BLaER1 (cell line): Measurements from ENCODE around the gene PSMB10.

Experiments
- H3K27ac ChIP-seq: shearing (Covaris generic); formaldehyde crosslinking; 2 replicates; pipeline ENCODE4 v1.8.1; 2022
- H3K27me3 ChIP-seq: shearing (Covaris generic); formaldehyde crosslinking; 2 replicates; pipeline ENCODE4 v1.8.1; 2022
- H3K36me3 ChIP-seq: shearing (Covaris generic); formaldehyde crosslinking; 2 replicates; pipeline ENCODE4 v1.8.1; 2022
- H3K4me1 ChIP-seq: shearing (Covaris generic); formaldehyde crosslinking; 2 replicates; pipeline ENCODE4 v1.8.1; 2022
- H3K4me2 ChIP-seq: shearing (Covaris generic); formaldehyde crosslinking; 2 replicates; pipeline ENCODE4 v1.8.1; 2022
- H3K4me3 ChIP-seq: shearing (Covaris generic); formaldehyde crosslinking; 2 replicates; pipeline ENCODE4 v1.8.1; 2022
- H3K9ac ChIP-seq: shearing (Covaris generic); formaldehyde crosslinking; 2 replicates; pipeline ENCODE4 v1.8.1; 2022
- H3K9me3 ChIP-seq: shearing (Covaris generic); formaldehyde crosslinking; 2 replicates; pipeline ENCODE4 v1.8.1; 2022
- H4K20me1 ChIP-seq: shearing (Covaris generic); formaldehyde crosslinking; 2 replicates; pipeline ENCODE4 v1.8.1; 2022
- Cebpa-rat ChIP-seq: shearing (Covaris generic); IDR thresholded peaks from 2 replicates; pipeline ENCODE4 v1.8.1; 2022

Gene PSMB10

GRCh38 chr16:67963662-67964321 lies 27.1 kb upstream of the PSMB10 start:
- peaks cover 36% of the 10 kb centered on the region; the same call in 1 of the 2 replicates for H4K20me1 ChIP-seq
- H3K4me2 ChIP-seq: no peak overlapping the region

GRCh38 chr16:67963292-67963661 lies 26.6 kb upstream of the PSMB10 start:
- Histone ChIP-seq H3K4me3 (no peak overlapping the region), H3K9me3 (no peaks in the 10 kb centered on the region), H3K27me3 (no peaks in the 10 kb centered on the region), H3K9ac (no peak overlapping the region), H4K20me1 (peaks cover 36% of the 10 kb centered on the region; the same call in 1 of the 2 replicates), H3K27ac (no peak overlapping the region), H3K36me3 (peaks cover 57% of the 10 kb centered on the region), H3K4me1 (peaks cover 49% of the 10 kb centered on the region), H3K4me2 (no peak overlapping the region)
- TF ChIP-seq Cebpa-rat: no peak

More at GRCh38 chr16:67963662-67964321, 27.1 kb upstream of the PSMB10 start:
- Histone ChIP-seq H3K9me3 (no peaks in the 10 kb centered on the region), H3K27me3 (no peaks in the 10 kb centered on the region), H3K36me3 (peaks cover 52% of the 10 kb centered on the region), H3K4me3 (no peak overlapping the region), H3K27ac (no peak overlapping the region), H3K9ac (no peak overlapping the region), H3K4me1 (peaks cover 51% of the 10 kb centered on the region)
- TF ChIP-seq Cebpa-rat: no peak

DNA sequence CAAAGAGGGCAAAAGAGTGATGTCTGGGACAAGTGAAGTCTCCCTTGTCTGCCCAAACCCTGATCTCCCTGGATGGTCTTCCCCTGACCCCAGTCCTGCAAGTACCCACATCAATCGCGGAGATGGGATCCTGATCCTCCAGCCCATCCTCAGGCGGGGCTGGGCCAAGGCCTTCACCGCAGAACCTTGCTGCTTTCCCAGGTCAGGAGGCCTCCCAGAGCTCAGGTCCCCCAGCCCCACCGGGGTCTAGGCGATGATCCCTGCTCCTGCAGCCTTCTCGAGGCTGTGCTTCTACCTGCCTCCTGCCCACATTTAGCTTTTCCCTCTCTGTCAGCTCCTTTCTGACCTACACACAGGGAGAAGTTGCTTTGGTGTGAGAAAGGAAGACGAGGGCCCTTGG lies 25.5 kb upstream of the PSMB10 start:
- Histone ChIP-seq H3K36me3 (peaks cover 64% of the 10 kb centered on the region), H4K20me1 (peaks cover 30% of the 10 kb centered on the region; the same call in 1 of the 2 replicates)

GRCh38 chr16:67961551-67961957 lies 24.9 kb upstream of the PSMB10 start:
- H3K4me3 ChIP-seq: no peak overlapping the region
- H3K27ac ChIP-seq: no peak overlapping the region
- no peak overlapping the region for H3K4me2 ChIP-seq
- H3K9me3 ChIP-seq: no peaks in the 10 kb centered on the region
- no peak for TF ChIP-seq Cebpa-rat
- H3K27me3 ChIP-seq: no peaks in the 10 kb centered on the region
- H3K4me1 ChIP-seq: peaks cover 35% of the 10 kb centered on the region
- H3K36me3 ChIP-seq: peaks cover 64% of the 10 kb centered on the region
- H3K9ac ChIP-seq: no peak overlapping the region
- peaks cover 24% of the 10 kb centered on the region; the same call in 1 of the 2 replicates for H4K20me1 ChIP-seq

More for the DNA sequence above, 25.5 kb upstream of the PSMB10 start:
- Histone ChIP-seq H3K27me3 (no peaks in the 10 kb centered on the region), H3K9me3 (no peaks in the 10 kb centered on the region), H3K9ac (no peak overlapping the region), H3K4me3 (no peak overlapping the region), H3K27ac (no peak overlapping the region), H3K4me1 (peaks cover 41% of the 10 kb centered on the region), H3K4me2 (no peak overlapping the region)
- no peak for TF ChIP-seq Cebpa-rat

DNA sequence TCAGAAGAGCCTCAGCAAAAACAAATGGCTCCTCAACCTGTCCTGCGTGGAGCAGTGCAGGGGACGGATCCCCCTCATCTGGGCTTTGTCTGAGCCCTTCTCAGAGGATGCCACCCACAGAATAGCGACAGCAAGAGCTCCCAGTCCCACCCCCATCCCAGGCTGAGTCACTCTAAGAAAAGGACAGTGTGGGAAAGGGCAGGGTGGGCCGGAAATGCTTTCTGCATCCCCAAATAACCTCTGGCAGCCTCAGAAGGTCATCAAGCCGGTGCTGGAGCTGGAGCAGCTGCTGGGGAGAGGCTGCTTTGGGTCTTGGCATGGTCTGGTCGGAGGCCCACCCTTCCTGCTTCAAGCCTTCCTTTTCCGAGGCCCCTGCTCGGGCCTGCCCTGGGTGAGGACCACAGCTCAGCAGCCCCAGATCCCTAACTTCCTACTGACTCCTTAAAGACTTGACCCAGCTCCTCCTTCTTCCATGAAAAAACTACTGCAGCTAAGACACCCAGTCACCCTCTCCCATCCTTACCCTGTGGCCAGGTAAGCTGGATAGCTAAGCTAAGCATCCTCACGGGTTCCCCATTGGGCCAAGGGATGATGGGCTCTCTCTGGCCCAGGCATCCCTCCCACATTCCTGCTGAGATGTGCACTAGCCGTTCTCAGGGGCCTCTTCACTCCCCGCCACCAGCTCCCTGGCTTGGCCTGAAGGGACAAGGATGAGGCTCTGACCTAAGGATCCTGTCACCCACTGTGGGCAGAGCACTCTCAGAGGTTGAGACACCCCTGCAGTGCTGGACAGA lies 23.1 kb upstream of the PSMB10 start:
- no peaks in the 10 kb centered on the region for H3K27me3 ChIP-seq
- H3K9me3 ChIP-seq: no peaks in the 10 kb centered on the region
- no peak overlapping the region for H3K4me3 ChIP-seq
- peaks cover 70% of the 10 kb centered on the region for H3K36me3 ChIP-seq
- no peak for TF ChIP-seq Cebpa-rat
- no peak overlapping the region for H3K9ac ChIP-seq
- peaks cover 17% of the 10 kb centered on the region for H3K4me1 ChIP-seq
- H3K27ac ChIP-seq: no peak overlapping the region
- peaks cover 6% of the 10 kb centered on the region; the same call in 1 of the 2 replicates for H4K20me1 ChIP-seq
- no peak overlapping the region for H3K4me2 ChIP-seq

DNA sequence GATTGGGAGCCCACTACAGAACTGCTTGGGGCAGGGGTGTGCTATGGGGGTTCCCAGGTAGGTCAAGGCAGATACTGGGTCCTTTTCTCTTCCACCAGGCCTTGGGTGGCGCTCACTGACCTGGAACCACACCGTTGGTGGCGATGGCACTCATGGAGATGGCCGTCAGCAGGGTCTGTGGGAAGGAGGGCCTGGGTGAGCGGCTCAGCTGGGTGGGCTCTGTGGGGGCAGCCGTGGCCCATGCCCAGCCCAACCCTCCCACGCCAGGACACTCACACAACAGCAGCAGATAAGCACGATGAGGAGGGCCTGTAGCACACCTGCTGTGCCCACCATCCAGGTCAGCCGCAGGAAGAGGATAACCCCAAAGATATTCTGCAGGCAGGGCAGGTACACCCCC lies 21.0 kb upstream of the PSMB10 start:
- Histone ChIP-seq H3K4me3 (no peak overlapping the region), H3K36me3 (peaks cover 68% of the 10 kb centered on the region), H3K9ac (no peak overlapping the region), H3K4me2 (no peak overlapping the region), H3K27me3 (no peaks in the 10 kb centered on the region), H4K20me1 (no peaks in the 10 kb centered on the region), H3K27ac (no peak overlapping the region), H3K9me3 (no peaks in the 10 kb centered on the region), H3K4me1 (peaks cover 17% of the 10 kb centered on the region)
- TF ChIP-seq Cebpa-rat: no peak

DNA sequence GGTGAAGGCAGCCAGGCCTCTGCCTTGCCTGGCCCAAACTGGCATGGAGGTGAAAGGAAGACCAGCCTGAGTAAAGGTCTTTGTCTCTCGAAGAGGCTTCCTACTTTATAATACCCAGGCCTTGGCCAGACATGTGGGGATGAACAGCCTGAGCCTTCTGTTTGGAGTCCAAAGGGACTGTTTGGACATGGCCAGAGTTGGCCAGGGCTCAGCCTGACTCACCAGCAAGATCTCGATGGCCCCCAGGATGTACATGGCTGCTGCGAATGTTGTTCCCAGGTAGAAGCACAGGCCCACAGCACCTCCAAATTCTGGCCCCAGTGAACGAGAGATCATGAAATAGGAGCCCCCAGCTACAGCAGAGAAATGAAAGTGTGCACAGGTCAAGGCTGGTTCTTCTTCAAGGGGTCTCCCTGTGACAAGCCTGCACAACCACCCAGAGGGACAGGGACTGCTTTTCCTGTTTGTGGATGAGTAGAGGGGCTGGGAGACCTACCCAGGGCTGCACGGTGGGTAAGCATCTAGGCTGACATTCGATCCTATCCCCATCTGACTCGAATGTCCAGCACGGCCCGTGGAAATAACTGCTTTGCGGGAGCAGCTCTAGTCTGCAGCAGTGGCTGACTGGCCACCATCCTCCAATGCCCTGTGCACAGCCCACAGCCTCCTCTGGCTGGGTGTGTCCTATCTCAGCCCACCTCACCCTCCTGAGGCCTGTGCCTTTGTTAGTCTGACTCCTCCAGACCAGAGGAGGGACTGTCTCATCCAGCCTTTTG lies 18.0 kb upstream of the PSMB10 start:
- no peaks in the 10 kb centered on the region for H3K27me3 ChIP-seq
- no peak overlapping the region for H3K4me2 ChIP-seq
- no peaks in the 10 kb centered on the region for H4K20me1 ChIP-seq
- H3K4me3 ChIP-seq: no peak overlapping the region
- H3K9me3 ChIP-seq: no peaks in the 10 kb centered on the region
- peaks cover 9% of the 10 kb centered on the region for H3K4me1 ChIP-seq
- no peak overlapping the region for H3K9ac ChIP-seq
- peaks cover 65% of the 10 kb centered on the region for H3K36me3 ChIP-seq
- H3K27ac ChIP-seq: no peak overlapping the region
- no peak for TF ChIP-seq Cebpa-rat

DNA sequence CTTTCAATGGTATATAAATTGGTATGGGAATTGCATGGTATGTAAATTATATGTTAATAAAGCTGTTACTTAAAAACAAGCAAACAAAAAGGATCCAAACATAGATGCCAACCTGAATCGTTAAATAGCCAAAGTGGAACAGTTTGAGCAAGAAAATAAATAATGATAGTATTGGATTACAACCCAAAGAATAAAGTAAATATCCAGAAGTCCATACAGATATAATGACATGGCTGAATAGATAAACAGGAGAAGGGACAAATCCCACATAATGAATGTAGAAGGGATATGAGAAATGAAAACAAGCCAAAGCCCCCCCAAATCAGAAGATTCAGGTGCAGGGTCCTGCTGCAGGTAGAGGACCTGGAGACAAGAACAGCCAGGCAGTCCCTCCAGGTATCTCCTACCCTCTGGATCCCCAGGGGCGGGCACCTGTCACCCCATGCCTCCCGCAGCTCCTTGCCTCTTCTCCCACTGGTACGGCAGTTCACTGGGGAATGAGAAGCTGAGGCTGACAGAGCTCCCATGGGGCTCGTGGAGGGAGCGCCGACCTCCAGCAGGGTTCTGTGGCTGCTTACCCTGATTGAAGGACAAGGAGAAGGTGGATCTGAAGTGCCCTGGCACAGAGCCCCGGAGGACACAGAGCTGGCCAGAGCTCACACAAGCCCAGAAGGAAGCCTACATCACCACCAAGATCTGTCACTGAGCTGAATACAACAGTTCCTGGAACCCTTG lies 17.2 kb upstream of the PSMB10 start:
- Histone ChIP-seq H4K20me1 (no peaks in the 10 kb centered on the region), H3K36me3 (peaks cover 62% of the 10 kb centered on the region)
- no peak for TF ChIP-seq Cebpa-rat

GRCh38 chr16:67951485-67951884 lies 14.8 kb upstream of the PSMB10 start:
- Histone ChIP-seq H3K4me3 (no peak overlapping the region), H3K4me1 (peaks cover 15% of the 10 kb centered on the region), H3K4me2 (no peak overlapping the region), H3K36me3 (peaks cover 73% of the 10 kb centered on the region), H3K9ac (no peak overlapping the region), H4K20me1 (no peaks in the 10 kb centered on the region), H3K27me3 (no peaks in the 10 kb centered on the region), H3K9me3 (no peaks in the 10 kb centered on the region), H3K27ac (no peak overlapping the region)
- TF ChIP-seq Cebpa-rat: no peak

More for the DNA sequence above, 17.2 kb upstream of the PSMB10 start:
- H3K27ac ChIP-seq: no peak overlapping the region
- no peak overlapping the region for H3K9ac ChIP-seq
- no peak overlapping the region for H3K4me3 ChIP-seq
- peaks cover 9% of the 10 kb centered on the region for H3K4me1 ChIP-seq
- no peaks in the 10 kb centered on the region for H3K9me3 ChIP-seq
- H3K27me3 ChIP-seq: no peaks in the 10 kb centered on the region
- H3K4me2 ChIP-seq: no peak overlapping the region
